Osteocyte (in vitro differentiated cells): ENCODE data around the gene BRICD5. TPM values are rescaled to one million over a fixed set of nuclear protein-coding genes. Genes with fewer than 3 reads are reported as not detected.
A peak's percentile ranks its signal among the peaks of the same experiment; 100 is the strongest.

Experiments
- DNase-seq: peaks from one replicate; pipeline ENCODE4 v3.0.0; 2021; ENCODE audit warnings: mixed read lengths; ENCODE audit not compliant: unreplicated experiment; ENCODE audit errors: extremely low spot score
- H3K27ac Mint-ChIP-seq: one replicate; pipeline ENCODE4 v1.8.0; 2021; ENCODE audit warnings: mild to moderate bottlenecking, mixed read lengths; ENCODE audit not compliant: unreplicated experiment
- H3K27me3 Mint-ChIP-seq: one replicate; pipeline ENCODE4 v1.8.0; 2021; ENCODE audit warnings: mixed read lengths; ENCODE audit not compliant: unreplicated experiment
- H3K36me3 Mint-ChIP-seq: one replicate; pipeline ENCODE4 v1.8.0; 2021; ENCODE audit warnings: mixed read lengths; ENCODE audit not compliant: unreplicated experiment
- H3K4me1 Mint-ChIP-seq: one replicate; pipeline ENCODE4 v1.8.0; 2021; ENCODE audit warnings: mixed read lengths; ENCODE audit not compliant: unreplicated experiment
- H3K4me3 Mint-ChIP-seq: one replicate; pipeline ENCODE4 v1.8.0; 2021; ENCODE audit warnings: mild to moderate bottlenecking, moderate library complexity, mixed read lengths; ENCODE audit not compliant: unreplicated experiment
- H3K9me3 Mint-ChIP-seq: one replicate; pipeline ENCODE4 v1.8.0; 2021; ENCODE audit warnings: mixed read lengths; ENCODE audit not compliant: unreplicated experiment
- CTCF ChIP-seq: fragments of 200-600 bp; sonication (generic); IDR thresholded peaks from 2 replicates; pipeline ENCODE4 v1.5.0; 2021; ENCODE audit warnings: antibody characterized with exemption, mild to moderate bottlenecking, moderate library complexity
- total RNA-seq: library from RNA; stranded (reverse); gene quantifications from 2 replicates; pipeline ENCODE4 v1.2.1, GENCODE V29; 2021

The BRICD5 gene
- total RNA-seq, 1 donor from 2014 or later, result 6.6 TPM

DNA sequence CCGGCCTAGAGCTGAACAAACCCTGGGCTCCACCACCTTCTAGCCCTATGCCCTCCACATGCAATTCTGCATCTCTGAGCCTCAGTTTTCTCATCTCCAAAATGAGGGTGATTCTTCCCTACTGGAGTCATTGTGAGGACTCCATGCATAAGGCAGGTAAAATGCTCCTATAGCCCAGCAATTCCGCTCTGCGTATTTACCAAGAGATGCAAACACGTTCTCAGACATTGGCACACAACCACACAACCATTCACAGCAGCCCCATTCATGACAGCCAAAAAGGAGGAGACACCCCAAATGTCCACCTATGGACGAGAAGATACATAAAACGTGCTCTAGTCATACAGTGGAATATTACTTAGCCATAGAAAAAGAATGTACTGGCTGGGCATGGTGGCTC lies 10.3 kb downstream of the BRICD5 start:
- H3K9me3 Mint-ChIP-seq, result no peaks in the 10 kb centered on the region

GRCh38 chr16:2199621-2200139 lies 11.0 kb downstream of the BRICD5 start:
- Mint-ChIP-seq H3K36me3 (no peaks in the 10 kb centered on the region), H3K4me3 (peak overlapping the region; percentile 7), H3K9me3 (no peaks in the 10 kb centered on the region), H3K4me1 (peaks cover 6% of the 10 kb centered on the region), H3K27me3 (peaks cover 15% of the 10 kb centered on the region), H3K27ac (no peak overlapping the region)
- TF ChIP-seq CTCF, result no peak
- DNase-seq, result no peak

More for the DNA sequence above, 10.3 kb downstream of the BRICD5 start:
- DNase-seq, result no peak
- no peak for TF ChIP-seq CTCF
- Mint-ChIP-seq H3K27me3 (peaks cover 11% of the 10 kb centered on the region), H3K27ac (no peak overlapping the region), H3K4me1 (peaks cover 8% of the 10 kb centered on the region), H3K36me3 (no peaks in the 10 kb centered on the region), H3K4me3 (no peak overlapping the region)

- DNase-seq, result no peak
These were observed 11.6 kb downstream of the BRICD5 start for GRCh38 chr16:2199095-2199494.

GRCh38 chr16:2198283-2198682 lies 12.4 kb downstream of the BRICD5 start:
- no peak for DNase-seq
- H3K36me3 Mint-ChIP-seq, result no peaks in the 10 kb centered on the region

More at GRCh38 chr16:2199095-2199494, 11.6 kb downstream of the BRICD5 start:
- Mint-ChIP-seq H3K27me3 (peaks cover 17% of the 10 kb centered on the region), H3K9me3 (no peaks in the 10 kb centered on the region), H3K4me1 (peaks cover 2% of the 10 kb centered on the region), H3K27ac (no peak overlapping the region), H3K36me3 (no peaks in the 10 kb centered on the region), H3K4me3 (no peak overlapping the region)
- TF ChIP-seq CTCF, result no peak

DNA sequence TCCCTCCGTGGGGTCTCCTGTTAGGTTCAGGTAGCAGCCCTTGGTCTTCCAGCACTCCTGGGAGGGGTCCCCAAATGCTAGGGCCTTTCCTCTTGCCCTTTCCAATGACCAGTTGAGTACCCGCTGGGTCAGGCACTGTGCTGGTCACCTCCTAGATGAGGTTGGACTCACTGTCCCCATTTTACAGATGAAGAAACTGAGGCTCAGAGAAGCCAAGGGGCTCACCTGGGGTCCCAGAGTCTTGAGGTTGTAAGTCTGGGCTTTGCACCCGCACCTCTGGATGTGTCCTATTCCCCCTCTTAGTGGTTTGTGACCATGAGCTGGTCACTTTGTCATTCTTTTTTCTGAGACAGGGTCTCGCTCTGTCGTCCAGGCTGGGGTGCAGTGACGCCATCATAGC lies 12.9 kb downstream of the BRICD5 start:
- H3K27me3 Mint-ChIP-seq, result peaks cover 17% of the 10 kb centered on the region

More at GRCh38 chr16:2198283-2198682, 12.4 kb downstream of the BRICD5 start:
- Mint-ChIP-seq H3K27ac (no peak overlapping the region), H3K4me1 (no peaks in the 10 kb centered on the region), H3K27me3 (peaks cover 17% of the 10 kb centered on the region), H3K9me3 (no peaks in the 10 kb centered on the region), H3K4me3 (peak overlapping the region; percentile 41)
- no peak for TF ChIP-seq CTCF

More for the DNA sequence above, 12.9 kb downstream of the BRICD5 start:
- H3K27ac Mint-ChIP-seq, result no peak overlapping the region
- H3K36me3 Mint-ChIP-seq, result no peaks in the 10 kb centered on the region
- no peak for TF ChIP-seq CTCF
- no peaks in the 10 kb centered on the region for H3K4me1 Mint-ChIP-seq
- peak overlapping the region; percentile 41 for H3K4me3 Mint-ChIP-seq
- no peak for DNase-seq
- H3K9me3 Mint-ChIP-seq, result no peaks in the 10 kb centered on the region
